Body of pancreas (tissue), 4 donors: ENCODE data around the gene RBP5. TPM values are rescaled to one million over a fixed set of nuclear protein-coding genes. Genes with fewer than 3 reads are reported as not detected.

Experiments used
- ATAC-seq: fragments of 150-250 bp; one replicate; pipeline ENCODE4 v1.9.1; 2016
- DNase-seq, 4 donors: peaks; one replicate each; pipeline ENCODE4 v3.0.0-alpha.2; 2019
- H3K27ac ChIP-seq, 4 donors: fragments of 200-600 bp; sonication (generic); 1 replicate in 3 of 4; 2 replicates in 1 of 4; pipeline versions ENCODE4 v1.5.1 to v1.6.1; 2016 to 2019; ENCODE audit warnings: mild to moderate bottlenecking in 1 of 4, mixed read lengths in 1 of 4, moderate library complexity in 1 of 4
- H3K27me3 ChIP-seq, 2 donors: fragments of 200-600 bp; sonication (generic); one replicate each; pipeline ENCODE4 v1.6.0; 2016; ENCODE audit warnings: mild to moderate bottlenecking in 1 of 2
- H3K36me3 ChIP-seq, 2 donors: fragments of 200-600 bp; sonication (generic); replicated peaks in 1 of 2; 2 replicates each; pipeline ENCODE4 v1.5.1; 2016; ENCODE audit warnings: low read depth in 2 of 2; ENCODE audit not compliant: insufficient read depth in 1 of 2
- H3K4me1 ChIP-seq: fragments of 200-600 bp; sonication (generic); one replicate; pipeline ENCODE4 v1.6.0; 2016
- H3K4me3 ChIP-seq, 2 donors: fragments of 200-600 bp; sonication (generic); 1 replicate in 1 of 2; 2 replicates in 1 of 2; pipeline ENCODE4 v1.5.1; 2016 to 2019
- H3K9me3 ChIP-seq, 3 donors: fragments of 200-600 bp; sonication (generic); 1 replicate in 2 of 3; 2 replicates in 1 of 3; pipeline ENCODE4 v1.5.1; 2016
- CTCF ChIP-seq, 7 experiments: fragments of 450-650 bp in 4 of 7; fragments of 200-600 bp in 3 of 7; sonication (generic) in 3 of 7; IDR thresholded peaks; one replicate each; pipeline ENCODE4 v1.5.1; 2016 to 2019; ENCODE audit warnings: antibody characterized with exemption in 7 of 7
- POLR2A ChIP-seq, 3 donors: fragments of 450-650 bp; IDR thresholded peaks; one replicate each; pipeline ENCODE4 v1.6.1; 2016; ENCODE audit warnings: antibody characterized with exemption in 3 of 3, mild to moderate bottlenecking in 2 of 3
- WGBS, 2 donors: methylation state at CpG; one replicate each; pipeline ENCODE4 v1.1.5; 2017; 5-methylcytosine and 5-hydroxymethylcytosine counted together
- intact Hi-C: fragments of 100-400 bp; cut with DNase I; formaldehyde crosslinking; loops from one replicate; pipeline ENCODE4 v1.15.1; 2023
- total RNA-seq, 2 donors: library from RNA; depleted of rRNA; stranded (reverse); fragments of >200 nt; gene quantifications; one replicate each; pipeline ENCODE4 v1.1.0, GENCODE V29; 2016

The RBP5 gene
- total RNA-seq, 2 donors from 2014 or later = 1.3 TPM; not detected in 1

DNA sequence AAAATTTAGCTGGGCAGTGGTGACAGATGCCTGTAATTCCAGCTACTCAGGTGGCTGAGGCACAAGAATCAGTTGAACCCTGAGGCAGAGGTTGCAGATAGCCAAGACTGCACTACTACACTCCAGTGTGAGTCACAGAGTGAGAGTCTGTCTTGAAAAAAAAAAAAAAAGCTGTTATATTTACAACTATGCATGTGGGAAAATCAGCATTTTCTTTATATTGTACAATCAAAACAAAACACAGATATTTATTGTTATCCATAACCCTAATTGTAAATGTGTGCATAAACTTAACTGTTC is 48.9 kb downstream of the RBP5 start:
- Histone ChIP-seq H3K4me3 (no peak overlapping the region), H3K27ac (peak overlapping the region in 2 of 4 donors; percentile 46 to 70), H3K27me3 (no peaks in the 10 kb centered on the region), H3K36me3 (peaks cover 0 to 4% of the 10 kb centered on the region in 2 donors), H3K9me3 (no peaks in the 10 kb centered on the region), H3K4me1 (peaks cover 5% of the 10 kb centered on the region)
- DNase-seq (no peak), ATAC-seq (peak; percentile 22)
- TF ChIP-seq POLR2A (IDR thresholded peaks at IDR 0.05) = no peak
- TF ChIP-seq CTCF (IDR thresholded peaks at IDR 0.05) = no peak
- intact Hi-C loops = no loop called here

GRCh38 chr12:7078163-7078562 is 50.5 kb downstream of the RBP5 start:
- Histone ChIP-seq H3K9me3 (no peaks in the 10 kb centered on the region), H3K4me3 (no peak overlapping the region), H3K27me3 (no peaks in the 10 kb centered on the region), H3K27ac (no peak overlapping the region), H3K36me3 (peaks cover 0 to 4% of the 10 kb centered on the region in 2 donors), H3K4me1 (peaks cover 5% of the 10 kb centered on the region)
- DNase-seq (no peak), ATAC-seq (no peak)
- 41 to 49% methylated on average over 4 of the region's 4 CpGs for WGBS, 2 donors
- intact Hi-C loops = no loop called here
- TF ChIP-seq CTCF (IDR thresholded peaks at IDR 0.05) (no peak), POLR2A (IDR thresholded peaks at IDR 0.05) (no peak)

DNA sequence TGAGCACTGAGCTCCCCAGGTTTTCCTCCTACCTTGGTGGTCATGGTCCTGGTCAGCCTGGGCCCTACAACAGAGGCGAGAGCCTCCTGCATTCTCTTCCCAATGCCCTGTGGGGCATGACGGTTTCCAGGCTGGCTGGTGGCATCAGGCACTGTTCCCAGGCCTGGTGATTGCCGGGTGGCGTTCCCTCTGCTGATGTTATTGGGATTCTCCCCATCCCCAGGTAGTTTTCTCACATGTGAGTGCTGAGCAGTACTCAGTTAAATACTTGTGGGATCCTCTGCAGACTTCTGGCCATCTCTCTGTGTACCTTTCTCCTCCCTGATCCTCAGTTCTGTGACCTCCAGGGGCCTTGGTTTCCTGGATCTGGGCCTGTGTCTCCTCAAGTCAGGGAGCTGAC is 52.2 kb downstream of the RBP5 start:
- Histone ChIP-seq H3K4me1 (peaks cover 5% of the 10 kb centered on the region), H3K4me3 (no peak overlapping the region), H3K9me3 (no peaks in the 10 kb centered on the region), H3K27me3 (no peaks in the 10 kb centered on the region), H3K27ac (no peak overlapping the region), H3K36me3 (no peaks in the 10 kb centered on the region)
- intact Hi-C loops = no loop called here
- 76 to 89% methylated on average over 3 to 4 of the region's 4 CpGs for WGBS, 2 donors
- ATAC-seq = no peak
- DNase-seq = no peak
- TF ChIP-seq CTCF (IDR thresholded peaks at IDR 0.05) = no peak
- TF ChIP-seq POLR2A (IDR thresholded peaks at IDR 0.05) = no peak

DNA sequence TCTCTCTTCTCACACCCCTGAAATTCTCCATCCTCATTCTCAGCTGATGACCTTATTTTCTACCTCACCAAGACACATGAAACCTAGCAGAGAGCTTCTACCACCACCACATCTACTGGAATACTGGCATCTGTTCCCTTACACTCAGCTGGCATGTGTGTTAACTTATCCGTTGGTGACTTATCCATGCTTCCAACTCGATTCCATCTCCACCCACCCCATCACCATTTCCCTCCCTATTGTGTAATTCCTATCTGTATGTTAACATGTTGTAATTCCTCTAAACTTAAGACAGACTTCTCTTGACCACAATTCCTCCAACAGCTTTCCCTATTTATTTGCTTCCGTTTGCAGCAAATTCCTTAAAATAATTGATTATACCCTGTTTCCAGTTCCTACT is 52.8 kb downstream of the RBP5 start:
- H3K4me3 ChIP-seq = no peak overlapping the region
- no peak for DNase-seq
- H3K27ac ChIP-seq = no peak overlapping the region
- H3K36me3 ChIP-seq = no peaks in the 10 kb centered on the region
- peaks cover 5% of the 10 kb centered on the region for H3K4me1 ChIP-seq
- WGBS, 2 donors = 49 to 53% methylated on average over 3 of the region's 3 CpGs
- no peak for ATAC-seq
- no peaks in the 10 kb centered on the region for H3K9me3 ChIP-seq
- no peak for TF ChIP-seq POLR2A (IDR thresholded peaks at IDR 0.05)
- TF ChIP-seq CTCF (IDR thresholded peaks at IDR 0.05) = no peak
- intact Hi-C loops = no loop called here
- no peaks in the 10 kb centered on the region for H3K27me3 ChIP-seq

GRCh38 chr12:7075518-7075917 is 53.2 kb downstream of the RBP5 start:
- no peak for DNase-seq
- H3K27ac ChIP-seq = no peak overlapping the region
- H3K9me3 ChIP-seq = no peaks in the 10 kb centered on the region
- intact Hi-C loops = no loop called here
- H3K27me3 ChIP-seq = no peaks in the 10 kb centered on the region
- no peak for TF ChIP-seq CTCF (IDR thresholded peaks at IDR 0.05)
- TF ChIP-seq POLR2A (IDR thresholded peaks at IDR 0.05) = no peak
- no peaks in the 10 kb centered on the region for H3K36me3 ChIP-seq
- no peak for ATAC-seq
- WGBS, 2 donors = 65 to 84% methylated on average over 3 of the region's 3 CpGs
- peaks cover 5% of the 10 kb centered on the region for H3K4me1 ChIP-seq
- no peak overlapping the region for H3K4me3 ChIP-seq
